KMS-11 (cell line): ENCODE results near the gene CEP83.

Source experiments
- H2AFZ ChIP-seq: fragments of 200-600 bp; sonication (generic); 2 replicates; pipeline ENCODE4 v1.6.1; 2016; ENCODE audit warnings: antibody characterized with exemption, mixed run types, low read depth
- H3K27ac ChIP-seq: fragments of 200-600 bp; sonication (generic); 2 replicates; pipeline ENCODE4 v1.6.1; 2016; ENCODE audit warnings: mild to moderate bottlenecking, mixed run types
- H3K27me3 ChIP-seq: fragments of 200-600 bp; sonication (generic); 2 replicates; pipeline ENCODE4 v1.6.1; 2017; ENCODE audit warnings: mild to moderate bottlenecking, low read depth, mixed run types, moderate library complexity; ENCODE audit not compliant: insufficient read depth
- H3K36me3 ChIP-seq: fragments of 200-600 bp; sonication (generic); 2 replicates; pipeline ENCODE4 v1.6.1; 2017; ENCODE audit warnings: mild to moderate bottlenecking, mixed run types; ENCODE audit not compliant: insufficient read depth
- H3K4me1 ChIP-seq: fragments of 200-600 bp; sonication (generic); 2 replicates; pipeline ENCODE4 v1.6.1; 2016; ENCODE audit warnings: mild to moderate bottlenecking, low read depth, mixed run types; ENCODE audit not compliant: poor library complexity, severe bottlenecking
- H3K4me2 ChIP-seq: fragments of 200-600 bp; sonication (generic); 2 replicates; pipeline ENCODE4 v1.7.0; 2016; ENCODE audit warnings: mild to moderate bottlenecking, mixed run types
- H3K4me3 ChIP-seq: fragments of 200-600 bp; sonication (generic); IDR thresholded peaks from 2 replicates; pipeline ENCODE4 v1.6.1; 2017; ENCODE audit warnings: low read depth, low read length, mixed read lengths; ENCODE audit not compliant: insufficient read depth
- H3K79me2 ChIP-seq: fragments of 200-600 bp; sonication (generic); 2 replicates; pipeline ENCODE4 v1.6.1; 2016; ENCODE audit warnings: low read depth, mixed run types; ENCODE audit not compliant: insufficient read depth
- H3K9ac ChIP-seq: fragments of 200-600 bp; sonication (generic); 2 replicates; pipeline ENCODE4 v1.6.1; 2016; ENCODE audit warnings: mild to moderate bottlenecking, mixed run types
- H4K20me1 ChIP-seq: fragments of 200-600 bp; sonication (generic); 2 replicates; pipeline ENCODE4 v1.6.1; 2016; ENCODE audit warnings: mild to moderate bottlenecking, mixed run types; ENCODE audit not compliant: insufficient read depth
- TF ChIP-seq, protein P1 (sequence below): fragments of 200-600 bp; sonication (generic); conservative IDR thresholded peaks from 2 replicates; pipeline ENCODE4 v1.6.1; 2017; ENCODE audit warnings: low read depth, mild to moderate bottlenecking, antibody characterized with exemption, low read length, moderate library complexity, mixed read lengths

CEP83 gene

DNA sequence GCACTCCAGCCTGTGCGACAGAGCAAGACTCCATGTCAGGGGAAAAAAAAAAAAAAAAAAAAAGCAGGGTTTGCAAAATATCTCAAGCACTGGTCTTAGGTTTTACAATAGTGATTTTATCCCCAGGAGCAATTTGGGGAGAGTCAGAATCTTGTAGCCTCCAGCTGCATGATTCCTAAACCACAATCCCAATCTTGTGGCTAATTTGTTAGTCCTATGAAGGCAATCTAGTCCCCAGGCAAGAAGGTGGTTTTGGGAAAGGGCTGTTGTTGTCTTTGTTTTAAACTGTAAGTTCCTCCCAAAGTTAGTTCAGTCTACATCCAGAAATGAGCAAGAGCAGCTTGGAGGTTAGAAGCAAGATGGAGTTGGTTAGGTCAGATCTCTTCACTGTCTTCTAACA lies 175.6 kb downstream of the CEP83 start:
- Histone ChIP-seq H3K27me3 (no peaks in the 10 kb centered on the region), H3K4me2 (no peak overlapping the region), H3K79me2 (no peaks in the 10 kb centered on the region), H2AFZ (no peak overlapping the region), H3K27ac (no peak overlapping the region), H3K4me1 (no peaks in the 10 kb centered on the region), H3K9ac (no peak overlapping the region), H4K20me1 (no peaks in the 10 kb centered on the region), H3K36me3 (no peaks in the 10 kb centered on the region), H3K4me3 (no peak overlapping the region)
- TF ChIP-seq, protein P1, sequence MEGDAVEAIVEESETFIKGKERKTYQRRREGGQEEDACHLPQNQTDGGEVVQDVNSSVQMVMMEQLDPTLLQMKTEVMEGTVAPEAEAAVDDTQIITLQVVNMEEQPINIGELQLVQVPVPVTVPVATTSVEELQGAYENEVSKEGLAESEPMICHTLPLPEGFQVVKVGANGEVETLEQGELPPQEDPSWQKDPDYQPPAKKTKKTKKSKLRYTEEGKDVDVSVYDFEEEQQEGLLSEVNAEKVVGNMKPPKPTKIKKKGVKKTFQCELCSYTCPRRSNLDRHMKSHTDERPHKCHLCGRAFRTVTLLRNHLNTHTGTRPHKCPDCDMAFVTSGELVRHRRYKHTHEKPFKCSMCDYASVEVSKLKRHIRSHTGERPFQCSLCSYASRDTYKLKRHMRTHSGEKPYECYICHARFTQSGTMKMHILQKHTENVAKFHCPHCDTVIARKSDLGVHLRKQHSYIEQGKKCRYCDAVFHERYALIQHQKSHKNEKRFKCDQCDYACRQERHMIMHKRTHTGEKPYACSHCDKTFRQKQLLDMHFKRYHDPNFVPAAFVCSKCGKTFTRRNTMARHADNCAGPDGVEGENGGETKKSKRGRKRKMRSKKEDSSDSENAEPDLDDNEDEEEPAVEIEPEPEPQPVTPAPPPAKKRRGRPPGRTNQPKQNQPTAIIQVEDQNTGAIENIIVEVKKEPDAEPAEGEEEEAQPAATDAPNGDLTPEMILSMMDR: no peak

DNA sequence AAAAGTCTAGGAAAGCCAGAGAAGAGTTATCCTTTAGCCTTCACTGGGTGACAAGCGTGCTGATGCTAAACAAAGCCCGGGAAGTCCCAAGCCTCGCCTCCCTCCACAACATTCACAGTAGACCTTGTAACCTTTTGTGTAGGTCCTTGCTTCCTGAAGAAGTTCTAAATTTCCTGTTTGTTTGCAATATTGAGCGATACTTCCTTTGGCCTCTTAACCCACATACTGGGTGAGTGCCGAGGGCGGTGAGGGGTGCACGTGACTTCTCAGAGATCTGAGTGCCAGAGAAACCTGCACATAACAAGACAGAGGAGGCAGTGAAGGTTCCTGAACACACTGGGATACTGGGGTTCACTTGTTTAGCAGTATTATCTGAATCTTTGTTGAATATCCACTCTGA lies 177.0 kb downstream of the CEP83 start:
- no peak overlapping the region for H2AFZ ChIP-seq
- no peaks in the 10 kb centered on the region for H4K20me1 ChIP-seq
- H3K4me1 ChIP-seq: no peaks in the 10 kb centered on the region
- H3K27ac ChIP-seq: no peak overlapping the region
- TF ChIP-seq, protein P1: no peak
- no peaks in the 10 kb centered on the region for H3K79me2 ChIP-seq
- H3K4me2 ChIP-seq: no peak overlapping the region
- H3K9ac ChIP-seq: no peak overlapping the region
- H3K4me3 ChIP-seq: no peak overlapping the region
- no peaks in the 10 kb centered on the region for H3K36me3 ChIP-seq
- H3K27me3 ChIP-seq: no peaks in the 10 kb centered on the region

DNA sequence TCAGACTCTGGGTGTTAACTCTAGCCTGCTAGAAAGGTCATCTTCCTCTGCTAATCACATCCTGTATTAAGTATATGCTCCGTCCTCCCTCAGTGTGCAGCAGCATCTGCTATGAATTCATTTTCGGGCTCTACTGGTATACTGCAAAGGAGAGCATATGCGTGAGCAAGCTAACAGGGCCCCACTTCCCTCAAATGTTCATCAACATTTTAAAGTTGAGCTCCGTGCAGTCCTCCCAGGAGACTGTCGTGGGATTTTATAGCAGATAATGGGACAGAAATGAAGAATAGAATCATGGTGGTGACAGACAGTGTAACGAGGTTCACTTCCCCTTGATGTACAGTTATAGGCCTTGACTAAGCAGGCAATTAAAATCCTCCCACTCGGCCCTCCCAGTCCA lies 179.6 kb downstream of the CEP83 start:
- H3K4me2 ChIP-seq: no peak overlapping the region
- H3K36me3 ChIP-seq: no peaks in the 10 kb centered on the region

DNA sequence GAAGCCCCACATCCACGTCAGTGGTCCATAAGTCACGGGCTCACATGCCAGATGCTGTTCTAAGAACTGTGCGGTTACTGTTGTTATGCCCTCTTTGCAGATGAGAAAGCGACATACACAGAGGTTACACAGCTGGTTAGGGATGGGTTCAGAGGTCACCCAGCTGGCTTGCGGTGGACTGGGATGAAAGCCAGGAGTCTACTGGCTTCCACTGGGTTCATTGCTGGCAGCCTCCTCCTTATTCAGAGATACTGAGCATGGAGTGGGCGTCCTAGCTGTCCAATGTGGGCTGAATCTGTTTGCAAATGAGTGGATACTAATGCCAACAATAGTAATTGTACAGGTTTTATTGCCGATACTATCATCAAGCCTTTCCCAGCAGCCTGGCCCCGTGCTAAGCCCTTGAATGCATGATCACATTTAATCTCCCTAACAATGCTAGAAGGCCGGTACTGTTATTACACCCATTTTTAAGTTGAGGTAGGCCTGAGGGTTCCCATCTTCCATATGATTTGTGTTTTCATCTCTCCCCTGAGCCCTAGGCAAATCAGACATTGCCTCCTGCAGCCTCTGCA lies 182.2 kb downstream of the CEP83 start:
- no peaks in the 10 kb centered on the region for H3K27me3 ChIP-seq
- no peaks in the 10 kb centered on the region for H3K4me1 ChIP-seq

More for the DNA sequence above, 179.6 kb downstream of the CEP83 start:
- H3K27me3 ChIP-seq: no peaks in the 10 kb centered on the region
- H3K4me1 ChIP-seq: no peaks in the 10 kb centered on the region
- H3K27ac ChIP-seq: no peak overlapping the region
- no peak overlapping the region for H2AFZ ChIP-seq
- H3K4me3 ChIP-seq: no peak overlapping the region
- TF ChIP-seq, protein P1: no peak
- H4K20me1 ChIP-seq: no peaks in the 10 kb centered on the region
- H3K9ac ChIP-seq: no peak overlapping the region
- no peaks in the 10 kb centered on the region for H3K79me2 ChIP-seq

More for the DNA sequence above, 182.2 kb downstream of the CEP83 start:
- Histone ChIP-seq H4K20me1 (no peaks in the 10 kb centered on the region), H3K36me3 (no peaks in the 10 kb centered on the region), H3K27ac (no peak overlapping the region), H3K4me3 (no peak overlapping the region), H3K9ac (no peak overlapping the region), H2AFZ (no peak overlapping the region), H3K4me2 (no peak overlapping the region), H3K79me2 (no peaks in the 10 kb centered on the region)
- TF ChIP-seq, protein P1: no peak
